K562 (cell line): ENCODE measurements around the gene CTDSPL.

Source experiments
- ESRRA ChIP-seq: fragments of 450-650 bp; IDR thresholded peaks from 2 replicates; pipeline ENCODE4 v1.6.1; 2014; ENCODE audit warnings: low read depth, mild to moderate bottlenecking, moderate library complexity, borderline replicate concordance
- FUS ChIP-seq: fragments of 200-400 bp; formaldehyde crosslinking; optimal IDR thresholded peaks from 2 replicates; pipeline ENCODE3; 2017; ENCODE audit warnings: low read depth, low read length
- MYNN ChIP-seq, 2 experiments: sonication (generic); formaldehyde crosslinking in 1 of 2; IDR thresholded peaks; 2 replicates each; pipeline versions ENCODE4 v1.5.0 to v1.6.1; 2016 to 2020; ENCODE audit warnings: antibody characterized with exemption in 1 of 2, missing genetic modification reagents in 1 of 2
- NFE2 ChIP-seq: IDR thresholded peaks from 2 replicates; pipeline ENCODE4 v1.6.1; 2014; ENCODE audit warnings: antibody characterized with exemption, low read depth
- NR3C1 ChIP-seq: sonication (generic); formaldehyde crosslinking; IDR thresholded peaks from 2 replicates; pipeline ENCODE4 v1.8.1; 2022; ENCODE audit warnings: missing genetic modification reagents
- POLR2B ChIP-seq: fragments of 450-650 bp; IDR thresholded peaks from 2 replicates; pipeline ENCODE4 v1.6.1; 2018; ENCODE audit warnings: low read depth; ENCODE audit not compliant: partially characterized antibody
- POU5F1 ChIP-seq: fragments of 150-350 bp; IDR thresholded peaks from 2 replicates; pipeline ENCODE4 v1.6.1; 2014; ENCODE audit warnings: borderline replicate concordance, low read length, low read depth, mild to moderate bottlenecking; ENCODE audit not compliant: partially characterized antibody
- RBM25 ChIP-seq: fragments of 200-400 bp; formaldehyde crosslinking; IDR thresholded peaks from 2 replicates; pipeline ENCODE4 v1.6.1; 2018; ENCODE audit warnings: low read length, low read depth, moderate library complexity; ENCODE audit not compliant: severe bottlenecking
- STAG1 ChIP-seq: sonication (generic); formaldehyde crosslinking; IDR thresholded peaks from 2 replicates; pipeline ENCODE4 v1.5.0; 2020; ENCODE audit warnings: missing genetic modification reagents, borderline replicate concordance
- TF ChIP-seq, protein P1 (sequence below), 3 experiments: IDR thresholded peaks in 2 of 3; conservative IDR thresholded peaks in 1 of 3; 2 replicates each; pipeline ENCODE4 v1.5.1; 2011 to 2012; ENCODE audit warnings: low read length in 3 of 3, mild to moderate bottlenecking in 3 of 3, control low read depth in 2 of 3, improper control_type of control experiment in 1 of 3, inconsistent platforms in 1 of 3, low read depth in 1 of 3, mixed read lengths in 1 of 3, moderate library complexity in 1 of 3; ENCODE audit not compliant: insufficient read depth in 2 of 3
- TF ChIP-seq, protein P2 (sequence below): sonication (generic); formaldehyde crosslinking; IDR thresholded peaks from 2 replicates; pipeline ENCODE4 v1.9.0; 2022; ENCODE audit warnings: mild to moderate bottlenecking, missing genetic modification reagents

DNA sequence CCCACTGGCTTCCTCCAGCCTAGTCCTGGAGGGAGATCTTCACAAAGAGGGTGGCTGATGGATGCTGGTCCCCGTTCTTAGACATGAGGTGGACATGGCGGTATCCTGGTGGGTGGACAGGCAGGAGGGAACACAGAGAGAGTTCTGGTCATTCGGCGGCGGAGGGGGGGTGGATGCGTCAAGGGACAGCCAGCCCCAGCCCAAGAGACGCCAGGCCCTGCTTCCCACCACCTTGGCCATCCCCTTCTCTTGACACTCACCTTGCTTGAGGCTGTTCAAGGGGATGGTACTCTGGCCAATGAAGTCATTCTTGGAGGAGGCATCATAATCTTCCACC is 146.0 kb downstream of the CTDSPL start:
- TF ChIP-seq, protein P1, sequence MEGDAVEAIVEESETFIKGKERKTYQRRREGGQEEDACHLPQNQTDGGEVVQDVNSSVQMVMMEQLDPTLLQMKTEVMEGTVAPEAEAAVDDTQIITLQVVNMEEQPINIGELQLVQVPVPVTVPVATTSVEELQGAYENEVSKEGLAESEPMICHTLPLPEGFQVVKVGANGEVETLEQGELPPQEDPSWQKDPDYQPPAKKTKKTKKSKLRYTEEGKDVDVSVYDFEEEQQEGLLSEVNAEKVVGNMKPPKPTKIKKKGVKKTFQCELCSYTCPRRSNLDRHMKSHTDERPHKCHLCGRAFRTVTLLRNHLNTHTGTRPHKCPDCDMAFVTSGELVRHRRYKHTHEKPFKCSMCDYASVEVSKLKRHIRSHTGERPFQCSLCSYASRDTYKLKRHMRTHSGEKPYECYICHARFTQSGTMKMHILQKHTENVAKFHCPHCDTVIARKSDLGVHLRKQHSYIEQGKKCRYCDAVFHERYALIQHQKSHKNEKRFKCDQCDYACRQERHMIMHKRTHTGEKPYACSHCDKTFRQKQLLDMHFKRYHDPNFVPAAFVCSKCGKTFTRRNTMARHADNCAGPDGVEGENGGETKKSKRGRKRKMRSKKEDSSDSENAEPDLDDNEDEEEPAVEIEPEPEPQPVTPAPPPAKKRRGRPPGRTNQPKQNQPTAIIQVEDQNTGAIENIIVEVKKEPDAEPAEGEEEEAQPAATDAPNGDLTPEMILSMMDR (IDR thresholded peaks at IDR 0.05 in 2 of 3, conservative IDR thresholded peaks at IDR 0.05 in 1 of 3; ENCODE audit: insufficient read depth in 2 of 3, low read depth in 1 of 3, low read length in 3 of 3): no peak
- TF ChIP-seq, protein P2, sequence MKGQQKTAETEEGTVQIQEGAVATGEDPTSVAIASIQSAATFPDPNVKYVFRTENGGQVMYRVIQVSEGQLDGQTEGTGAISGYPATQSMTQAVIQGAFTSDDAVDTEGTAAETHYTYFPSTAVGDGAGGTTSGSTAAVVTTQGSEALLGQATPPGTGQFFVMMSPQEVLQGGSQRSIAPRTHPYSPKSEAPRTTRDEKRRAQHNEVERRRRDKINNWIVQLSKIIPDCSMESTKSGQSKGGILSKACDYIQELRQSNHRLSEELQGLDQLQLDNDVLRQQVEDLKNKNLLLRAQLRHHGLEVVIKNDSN: no peak
- no peak for TF ChIP-seq POU5F1
- TF ChIP-seq RBM25: no peak
- TF ChIP-seq ESRRA: no peak
- TF ChIP-seq FUS: no peak
- TF ChIP-seq NR3C1 (CRISPR knock-in tag): no peak
- TF ChIP-seq MYNN (IDR thresholded peaks at IDR 0.05): no peak
- TF ChIP-seq MYNN (CRISPR knock-in tag; IDR thresholded peaks at IDR 0.05): no peak
- TF ChIP-seq STAG1 (CRISPR knock-in tag): no peak
- TF ChIP-seq POLR2B: no peak
- TF ChIP-seq NFE2: no peak
